Motor neuron (in vitro differentiated cells): Measurements from ENCODE around the gene TLDC2. TPM values are rescaled to one million over a fixed set of nuclear protein-coding genes. Genes with fewer than 3 reads are reported as not detected.

Experiments used
- ATAC-seq, 8 experiments: fragments of 200-7000 bp; cut with Tn5 transposase; replicated peaks in 6 of 8; 2 replicates each; pipeline ENCODE4 v1.8.0; 2021; ENCODE audit warnings: mild to moderate bottlenecking in 8 of 8, moderate library complexity in 8 of 8
- H3K27ac ChIP-seq, 2 donors: fragments of 250-450 bp; sonication (Bioruptor Pico); 2 replicates each; pipeline ENCODE4 v1.9.0; 2021; ENCODE audit warnings: antibody characterized with exemption in 2 of 2, mild to moderate bottlenecking in 2 of 2, moderate library complexity in 1 of 2
- H3K4me1 ChIP-seq, 2 donors: fragments of 250-450 bp; sonication (Bioruptor Pico); replicated peaks in 1 of 2; 2 replicates each; pipeline ENCODE4 v1.6.1; 2021; ENCODE audit warnings: antibody characterized with exemption in 2 of 2, mild to moderate bottlenecking in 2 of 2, moderate library complexity in 1 of 2
- H3K4me3 ChIP-seq, 5 donors: fragments of 250-450 bp; sonication (Bioruptor Pico); 2 replicates each; pipeline ENCODE4 v1.9.0; 2021; ENCODE audit warnings: antibody characterized with exemption in 5 of 5, mild to moderate bottlenecking in 5 of 5, moderate library complexity in 4 of 5
- WGBS, 10 experiments: fragments of 450-650 bp; shearing (Covaris generic); methylation state at CpG; one replicate each; pipeline ENCODE4 v1.0.0; 2022; 5-methylcytosine and 5-hydroxymethylcytosine counted together
- in situ Hi-C, 9 experiments: fragments of 400-800 bp; cut with MboI; loops; one replicate each; pipeline ENCODE4 v1.15.0; 2021; ENCODE audit warnings: low sequenced_read_pairs in 9 of 9, low pct_unique_long_range_greater_than_20kb in 2 of 9; ENCODE audit not compliant: unreplicated experiment in 9 of 9
- total RNA-seq, 8 experiments: library from RNA; unstranded; fragments of 300-600 nt; gene quantifications; 2 replicates each; pipeline versions ENCODE4 v1.2.3 to v1.2.4, GENCODE V29; 2022

The TLDC2 gene
- total RNA-seq, 8 experiments from 2014 or later = 0.22 to 1.0 (median 0.69) TPM; not detected in 2

GRCh38 chr20:36855241-36855657, 20.7 kb upstream of the TLDC2 start:
- H3K4me3 ChIP-seq = no peak overlapping the region
- peaks cover 9 to 12% of the 10 kb centered on the region in 2 donors for H3K4me1 ChIP-seq

GRCh38 chr20:36856195-36856594, 19.7 kb upstream of the TLDC2 start:
- no peak overlapping the region for H3K27ac ChIP-seq
- WGBS, 10 experiments = 0 to 100% methylated on average over 1 of the region's 3 CpGs; no CpG with 5 or more reads in 8 of the 10 experiments

More at GRCh38 chr20:36855241-36855657, 20.7 kb upstream of the TLDC2 start:
- 40 to 100% (median 93%) methylated on average over 1 to 5 of the region's 7 CpGs; no CpG with 5 or more reads in 3 of the 10 experiments for WGBS, 10 experiments
- H3K27ac ChIP-seq = no peak overlapping the region
- ATAC-seq = no peak
- in situ Hi-C loops = no loop called here

GRCh38 chr20:36856691-36857635, 19.0 kb upstream of the TLDC2 start:
- H3K27ac ChIP-seq = no peak overlapping the region
- in situ Hi-C loops = no loop called here
- peak in 1 of 8 experiments; percentile 27 for ATAC-seq
- peaks cover 25 to 26% of the 10 kb centered on the region in 2 donors for H3K4me1 ChIP-seq
- H3K4me3 ChIP-seq = no peak overlapping the region
- WGBS, 10 experiments = 0 to 100% (median 68%) methylated on average over 1 to 5 of the region's 17 CpGs; no CpG with 5 or more reads in 6 of the 10 experiments

More at GRCh38 chr20:36856195-36856594, 19.7 kb upstream of the TLDC2 start:
- peak in 1 of 8 experiments; percentile 9 for ATAC-seq
- in situ Hi-C loops = no loop called here
- Histone ChIP-seq H3K4me3 (no peak overlapping the region), H3K4me1 (peaks cover 19 to 22% of the 10 kb centered on the region in 2 donors)

GRCh38 chr20:36859282-36859555, 16.7 kb upstream of the TLDC2 start:
- H3K4me1 ChIP-seq = peaks cover 25 to 26% of the 10 kb centered on the region in 2 donors
- WGBS, 10 experiments = 65 to 98% methylated on average over 3 to 4 of the region's 4 CpGs; no CpG with 5 or more reads in 8 of the 10 experiments
- in situ Hi-C loops = no loop called here

GRCh38 chr20:36859700-36860330, 16.1 kb upstream of the TLDC2 start:
- H3K27ac ChIP-seq = no peak overlapping the region
- H3K4me3 ChIP-seq = no peak overlapping the region
- in situ Hi-C loops = no loop called here
- no peak for ATAC-seq
- 54 to 100% (median 85%) methylated on average over 1 to 5 of the region's 6 CpGs; no CpG with 5 or more reads in 4 of the 10 experiments for WGBS, 10 experiments
- peaks cover 24 to 25% of the 10 kb centered on the region in 2 donors for H3K4me1 ChIP-seq

More at GRCh38 chr20:36859282-36859555, 16.7 kb upstream of the TLDC2 start:
- ATAC-seq = no peak
- Histone ChIP-seq H3K4me3 (no peak overlapping the region), H3K27ac (no peak overlapping the region)

GRCh38 chr20:36860339-36860738, 15.6 kb upstream of the TLDC2 start:
- no peak for ATAC-seq
- Histone ChIP-seq H3K4me3 (peak overlapping the region in 1 of 5 donors; percentile 4), H3K27ac (no peak overlapping the region), H3K4me1 (peaks cover 22 to 25% of the 10 kb centered on the region in 2 donors)
- WGBS, 10 experiments = 20 to 92% (median 78%) methylated on average over 1 to 4 of the region's 5 CpGs; no CpG with 5 or more reads in 2 of the 10 experiments
- in situ Hi-C loops = no loop called here

- Histone ChIP-seq H3K4me3 (peak overlapping the region; percentile 55 to 94 (median 68)), H3K27ac (no peak overlapping the region), H3K4me1 (peaks cover 22 to 25% of the 10 kb centered on the region in 2 donors)
- in situ Hi-C loops = no loop called here
- WGBS, 10 experiments = 20 to 88% (median 80%) methylated on average over 1 to 9 of the region's 14 CpGs; no CpG with 5 or more reads in 2 of the 10 experiments
- ATAC-seq = no peak
Measured at GRCh38 chr20:36860811-36861624, 14.9 kb upstream of the TLDC2 start.

- 17 to 45% (median 20%) methylated on average over 1 to 4 of the region's 7 CpGs; no CpG with 5 or more reads in 7 of the 10 experiments for WGBS, 10 experiments
- in situ Hi-C loops = no loop called here
- H3K4me3 ChIP-seq = peak overlapping the region; percentile 55 to 94 (median 68)
- no peak for ATAC-seq
- H3K4me1 ChIP-seq = peaks cover 22 to 25% of the 10 kb centered on the region in 2 donors
- H3K27ac ChIP-seq = no peak overlapping the region
Measured at GRCh38 chr20:36861625-36861874, 14.4 kb upstream of the TLDC2 start.

- WGBS, 10 experiments = 0 to 11% (median 0%) methylated on average over 1 to 11 of the region's 45 CpGs; no CpG with 5 or more reads in 5 of the 10 experiments
- peak; percentile 21 to 56 (median 38) for ATAC-seq
- Histone ChIP-seq H3K27ac (peak overlapping the region; percentile 65 to 87), H3K4me3 (peak overlapping the region; percentile 55 to 94 (median 68)), H3K4me1 (peaks cover 22 to 25% of the 10 kb centered on the region in 2 donors)
- in situ Hi-C loops = no loop called here
Measured at GRCh38 chr20:36861875-36862801, 13.8 kb upstream of the TLDC2 start.

GRCh38 chr20:36862857-36863668, 12.9 kb upstream of the TLDC2 start:
- Histone ChIP-seq H3K4me3 (peak overlapping the region; percentile 55 to 94 (median 68)), H3K27ac (peak overlapping the region; percentile 65 to 87), H3K4me1 (peaks cover 22 to 25% of the 10 kb centered on the region in 2 donors)
- 5 to 6% methylated on average over 8 to 20 of the region's 129 CpGs; no CpG with 5 or more reads in 8 of the 10 experiments for WGBS, 10 experiments
- peak; percentile 1 to 17 (median 5) for ATAC-seq
- in situ Hi-C loops = no loop called here

GRCh38 chr20:36865076-36865860, 10.7 kb upstream of the TLDC2 start:
- 57 to 100% (median 100%) methylated on average over 1 to 4 of the region's 9 CpGs; no CpG with 5 or more reads in 3 of the 10 experiments for WGBS, 10 experiments
- Histone ChIP-seq H3K4me3 (no peak overlapping the region), H3K4me1 (peaks cover 16% of the 10 kb centered on the region in 2 donors), H3K27ac (no peak overlapping the region)
- in situ Hi-C loops = no loop called here
- no peak for ATAC-seq
